ENCODE results near the gene TRIM21. TPM values are rescaled to one million over a fixed set of nuclear protein-coding genes. Genes with fewer than 3 reads are reported as not detected.

The TRIM21 gene
- total RNA-seq, 2 experiments from 2014 or later, result 24.8 to 25.5 TPM

Other genes with a start within 250 kb of the TRIM21 start
- gene OR52B4, start 25.3 kb downstream of the TRIM21 start, total RNA-seq, result not detected
- not detected for gene OR52K2, start 55.6 kb upstream of the TRIM21 start, total RNA-seq
- gene OR52K1, start 88.9 kb upstream of the TRIM21 start, total RNA-seq, result not detected
- not detected for gene OR52M1, start 151.5 kb upstream of the TRIM21 start, total RNA-seq
- not detected for gene OR52I2, start 188.0 kb upstream of the TRIM21 start, total RNA-seq
- not detected for gene OR52I1, start 200.3 kb upstream of the TRIM21 start, total RNA-seq
- gene TRIM68, start 214.5 kb upstream of the TRIM21 start, total RNA-seq, result 10 to 100 TPM; 10.2 to 11.4 TPM
- gene OR51D1, start 243.8 kb upstream of the TRIM21 start, total RNA-seq, result not detected